DND-41 (cell line): ENCODE results near the gene ZNRD2.

Experiments used
- EZH2 ChIP-seq: IDR thresholded peaks from 3 replicates; pipeline ENCODE4 v1.6.1; 2012; ENCODE audit warnings: borderline replicate concordance, low read depth, mild to moderate bottlenecking, moderate library complexity, low read length, inconsistent platforms; ENCODE audit not compliant: severe bottlenecking
- TF ChIP-seq, protein P1 (sequence below): IDR thresholded peaks from 2 replicates; pipeline ENCODE4 v1.5.1; 2012; ENCODE audit warnings: borderline replicate concordance, low read length, moderate library complexity, mild to moderate bottlenecking; ENCODE audit not compliant: poor library complexity, severe bottlenecking; ENCODE audit errors: extremely low read depth

GRCh38 chr11:65591939-65592857, 21.9 kb downstream of the ZNRD2 start:
- TF ChIP-seq, protein P1, sequence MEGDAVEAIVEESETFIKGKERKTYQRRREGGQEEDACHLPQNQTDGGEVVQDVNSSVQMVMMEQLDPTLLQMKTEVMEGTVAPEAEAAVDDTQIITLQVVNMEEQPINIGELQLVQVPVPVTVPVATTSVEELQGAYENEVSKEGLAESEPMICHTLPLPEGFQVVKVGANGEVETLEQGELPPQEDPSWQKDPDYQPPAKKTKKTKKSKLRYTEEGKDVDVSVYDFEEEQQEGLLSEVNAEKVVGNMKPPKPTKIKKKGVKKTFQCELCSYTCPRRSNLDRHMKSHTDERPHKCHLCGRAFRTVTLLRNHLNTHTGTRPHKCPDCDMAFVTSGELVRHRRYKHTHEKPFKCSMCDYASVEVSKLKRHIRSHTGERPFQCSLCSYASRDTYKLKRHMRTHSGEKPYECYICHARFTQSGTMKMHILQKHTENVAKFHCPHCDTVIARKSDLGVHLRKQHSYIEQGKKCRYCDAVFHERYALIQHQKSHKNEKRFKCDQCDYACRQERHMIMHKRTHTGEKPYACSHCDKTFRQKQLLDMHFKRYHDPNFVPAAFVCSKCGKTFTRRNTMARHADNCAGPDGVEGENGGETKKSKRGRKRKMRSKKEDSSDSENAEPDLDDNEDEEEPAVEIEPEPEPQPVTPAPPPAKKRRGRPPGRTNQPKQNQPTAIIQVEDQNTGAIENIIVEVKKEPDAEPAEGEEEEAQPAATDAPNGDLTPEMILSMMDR, result no peak
- no peak for TF ChIP-seq EZH2
